Cardiac fibroblast (primary cell): ENCODE data around the gene ITFG2.
A peak's percentile ranks its signal among the peaks of the same experiment; 100 is the strongest.

Source experiments
- DNase-seq, 2 donors: peaks; one replicate each; pipeline versions ENCODE4 v3.0.0 to v3.0.0-alpha.2; 2010; ENCODE audit warnings: low read depth in 2 of 2
- H3K4me3 ChIP-seq, 2 donors: replicated peaks in 1 of 2; 1 replicate in 1 of 2; 2 replicates in 1 of 2; pipeline ENCODE4 v1.5.1; 2011; ENCODE audit warnings: low read depth in 2 of 2, low read length in 2 of 2, mild to moderate bottlenecking in 2 of 2, moderate library complexity in 1 of 2
- CTCF ChIP-seq: IDR thresholded peaks from one replicate; pipeline ENCODE4 v1.5.1; 2011; ENCODE audit warnings: low read depth, mild to moderate bottlenecking, low read length, inconsistent platforms

Gene ITFG2

GRCh38 chr12:2772370-2772769 is 40.1 kb upstream of the ITFG2 start:
- DNase-seq, result no peak
- H3K4me3 ChIP-seq, result no peak overlapping the region
- no peak for TF ChIP-seq CTCF

- TF ChIP-seq CTCF, result no peak
- no peak overlapping the region for H3K4me3 ChIP-seq
- DNase-seq, result no peak
Measured at GRCh38 chr12:2773199-2773875, 39.1 kb upstream of the ITFG2 start.

GRCh38 chr12:2775431-2775830 is 37.0 kb upstream of the ITFG2 start:
- H3K4me3 ChIP-seq, result no peak overlapping the region
- TF ChIP-seq CTCF, result no peak
- no peak for DNase-seq

- no peak for TF ChIP-seq CTCF
- DNase-seq, result no peak
- H3K4me3 ChIP-seq, result no peak overlapping the region
Measured at GRCh38 chr12:2776129-2776806, 36.2 kb upstream of the ITFG2 start.

- TF ChIP-seq CTCF, result no peak
- H3K4me3 ChIP-seq, result no peak overlapping the region
- DNase-seq, result no peak
Measured at GRCh38 chr12:2779281-2779680, 33.2 kb upstream of the ITFG2 start.

GRCh38 chr12:2783936-2784600 is 28.4 kb upstream of the ITFG2 start:
- peak; percentile 98 for TF ChIP-seq CTCF
- H3K4me3 ChIP-seq, result no peak overlapping the region
- DNase-seq, result peak; percentile 56 to 69
